ENCODE data around the gene BOK. TPM values are rescaled to one million over a fixed set of nuclear protein-coding genes. Genes with fewer than 3 reads are reported as not detected.
"Not testable (repeated sequence)": the region's sequence is repeated elsewhere in the genome, so short reads cannot be mapped to it uniquely, and the experiment has no call there.

The BOK gene
- total RNA-seq, 1 donor from 2014 or later, result 13.8 TPM

DNA sequence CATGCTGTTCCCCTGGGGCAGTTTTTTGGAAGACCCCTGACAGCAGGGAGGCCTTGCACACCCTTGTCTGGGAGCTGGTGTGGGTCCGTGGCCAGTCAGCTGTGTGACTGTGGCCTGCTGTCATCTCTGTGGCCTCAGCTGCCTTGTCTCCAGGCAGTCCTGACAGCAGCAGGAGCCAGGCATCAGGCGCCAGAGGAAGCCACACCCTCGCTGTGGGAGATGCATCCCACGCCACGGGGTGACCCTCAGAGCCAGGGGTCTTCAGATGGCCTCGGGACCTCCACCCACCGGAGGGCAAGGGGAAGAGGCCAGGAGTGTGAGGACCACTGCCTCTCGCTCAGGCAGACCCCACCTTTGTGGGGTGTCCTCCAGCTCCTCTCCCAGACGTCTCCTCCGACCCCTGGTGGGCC, 5.0 kb downstream of the BOK start:
- H3K36me3 Mint-ChIP-seq (ENCODE audit: unreplicated experiment), result no peaks in the 10 kb centered on the region
- H3K4me3 Mint-ChIP-seq (ENCODE audit: unreplicated experiment), result no peak overlapping the region
- no peak overlapping the region for H3K27ac Mint-ChIP-seq (ENCODE audit: unreplicated experiment)
- no peak for DNase-seq
- H3K4me1 Mint-ChIP-seq (ENCODE audit: low read depth, unreplicated experiment), result no peaks in the 10 kb centered on the region
- H3K27me3 Mint-ChIP-seq (ENCODE audit: unreplicated experiment), result peaks cover 9% of the 10 kb centered on the region
- no peaks in the 10 kb centered on the region for H3K9me3 Mint-ChIP-seq (ENCODE audit: unreplicated experiment)
- TF ChIP-seq, protein P1, sequence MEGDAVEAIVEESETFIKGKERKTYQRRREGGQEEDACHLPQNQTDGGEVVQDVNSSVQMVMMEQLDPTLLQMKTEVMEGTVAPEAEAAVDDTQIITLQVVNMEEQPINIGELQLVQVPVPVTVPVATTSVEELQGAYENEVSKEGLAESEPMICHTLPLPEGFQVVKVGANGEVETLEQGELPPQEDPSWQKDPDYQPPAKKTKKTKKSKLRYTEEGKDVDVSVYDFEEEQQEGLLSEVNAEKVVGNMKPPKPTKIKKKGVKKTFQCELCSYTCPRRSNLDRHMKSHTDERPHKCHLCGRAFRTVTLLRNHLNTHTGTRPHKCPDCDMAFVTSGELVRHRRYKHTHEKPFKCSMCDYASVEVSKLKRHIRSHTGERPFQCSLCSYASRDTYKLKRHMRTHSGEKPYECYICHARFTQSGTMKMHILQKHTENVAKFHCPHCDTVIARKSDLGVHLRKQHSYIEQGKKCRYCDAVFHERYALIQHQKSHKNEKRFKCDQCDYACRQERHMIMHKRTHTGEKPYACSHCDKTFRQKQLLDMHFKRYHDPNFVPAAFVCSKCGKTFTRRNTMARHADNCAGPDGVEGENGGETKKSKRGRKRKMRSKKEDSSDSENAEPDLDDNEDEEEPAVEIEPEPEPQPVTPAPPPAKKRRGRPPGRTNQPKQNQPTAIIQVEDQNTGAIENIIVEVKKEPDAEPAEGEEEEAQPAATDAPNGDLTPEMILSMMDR (IDR thresholded peaks at IDR 0.05; ENCODE audit: partially characterized antibody, unreplicated experiment), result no peak

DNA sequence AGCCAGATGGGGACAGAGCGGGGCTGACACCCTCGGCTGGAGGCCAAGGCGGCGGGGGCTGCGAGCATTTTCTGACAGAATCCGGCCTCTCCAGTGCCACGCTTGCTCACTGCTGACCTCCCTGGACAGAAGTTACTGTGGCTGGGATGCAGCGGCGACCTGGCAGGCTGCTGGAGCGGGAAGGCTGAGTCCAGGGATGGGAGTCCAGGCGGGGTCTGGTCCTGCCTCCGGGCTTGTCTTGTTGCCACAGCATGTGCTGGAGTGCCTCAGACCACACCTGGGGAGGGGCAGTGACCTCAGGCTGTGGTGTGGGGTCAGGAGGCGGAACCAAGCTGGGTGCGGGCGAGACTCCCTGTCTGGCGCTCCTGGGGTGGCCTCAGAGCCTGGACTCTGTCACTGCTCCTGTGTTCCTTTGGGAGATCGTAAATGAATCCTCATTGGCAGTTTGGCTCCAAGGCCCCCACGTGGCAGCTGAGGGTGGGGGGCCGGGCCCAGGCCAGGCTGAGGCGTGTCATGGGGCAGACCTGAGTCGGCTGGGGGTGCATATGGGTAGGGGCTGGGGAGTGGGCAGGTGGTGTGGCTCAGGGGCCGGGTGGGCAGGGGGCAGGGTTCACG, 5.5 kb downstream of the BOK start:
- Mint-ChIP-seq H3K4me3 (ENCODE audit: unreplicated experiment) (no peak overlapping the region), H3K9me3 (ENCODE audit: unreplicated experiment) (no peaks in the 10 kb centered on the region), H3K4me1 (ENCODE audit: low read depth, unreplicated experiment) (no peaks in the 10 kb centered on the region), H3K27ac (ENCODE audit: unreplicated experiment) (no peak overlapping the region), H3K27me3 (ENCODE audit: unreplicated experiment) (peaks cover 9% of the 10 kb centered on the region), H3K36me3 (ENCODE audit: unreplicated experiment) (no peaks in the 10 kb centered on the region)
- DNase-seq, result no peak
- TF ChIP-seq, protein P1 (IDR thresholded peaks at IDR 0.05; ENCODE audit: partially characterized antibody, unreplicated experiment), result no peak

DNA sequence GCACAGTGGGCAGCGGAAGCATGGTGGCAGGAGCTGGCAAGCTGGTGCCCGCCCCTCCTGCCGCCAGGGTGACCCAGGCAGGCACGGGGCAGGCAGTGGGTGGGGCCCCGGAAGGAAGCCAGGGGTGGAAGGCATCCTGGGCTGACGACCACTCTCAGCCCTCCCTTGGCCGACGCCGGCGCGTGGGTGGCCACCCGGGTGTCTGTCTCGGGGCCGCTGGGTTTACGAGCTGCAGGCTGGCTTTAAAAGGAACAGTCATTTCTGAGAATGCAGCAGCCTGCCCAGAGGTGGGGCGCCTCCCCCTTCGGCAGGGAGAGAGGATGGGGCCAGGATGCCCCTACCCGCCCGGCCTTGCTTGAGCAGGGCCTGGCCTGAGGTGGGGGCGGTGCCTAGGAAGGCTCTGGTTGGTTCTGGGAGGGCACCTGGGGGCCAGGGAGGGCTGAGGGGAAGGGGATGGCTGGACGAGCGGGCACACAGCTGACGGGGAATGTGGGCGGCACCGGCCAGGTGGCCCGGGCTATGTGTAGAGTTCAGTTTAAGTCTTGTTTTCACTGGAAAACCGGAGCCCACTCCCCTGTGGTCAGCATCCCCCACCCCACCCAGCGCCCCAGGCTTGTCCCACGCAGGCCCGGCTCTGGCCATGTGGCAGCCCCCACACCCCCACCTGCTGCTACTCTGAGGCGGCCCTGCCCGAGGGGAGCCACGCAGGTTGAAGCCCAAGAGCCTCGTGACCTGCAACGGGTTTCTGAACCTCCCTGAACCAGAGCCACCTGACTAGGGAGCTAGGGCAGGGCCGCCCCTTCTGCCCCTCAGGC, 6.3 kb downstream of the BOK start:
- no peaks in the 10 kb centered on the region for H3K36me3 Mint-ChIP-seq (ENCODE audit: unreplicated experiment)
- H3K9me3 Mint-ChIP-seq (ENCODE audit: unreplicated experiment), result peaks cover 2% of the 10 kb centered on the region
- no peak overlapping the region for H3K27ac Mint-ChIP-seq (ENCODE audit: unreplicated experiment)
- peaks cover 9% of the 10 kb centered on the region for H3K27me3 Mint-ChIP-seq (ENCODE audit: unreplicated experiment)
- H3K4me3 Mint-ChIP-seq (ENCODE audit: unreplicated experiment), result no peak overlapping the region
- DNase-seq, result no peak
- TF ChIP-seq, protein P1 (IDR thresholded peaks at IDR 0.05; ENCODE audit: partially characterized antibody, unreplicated experiment), result no peak
- no peaks in the 10 kb centered on the region for H3K4me1 Mint-ChIP-seq (ENCODE audit: low read depth, unreplicated experiment)

DNA sequence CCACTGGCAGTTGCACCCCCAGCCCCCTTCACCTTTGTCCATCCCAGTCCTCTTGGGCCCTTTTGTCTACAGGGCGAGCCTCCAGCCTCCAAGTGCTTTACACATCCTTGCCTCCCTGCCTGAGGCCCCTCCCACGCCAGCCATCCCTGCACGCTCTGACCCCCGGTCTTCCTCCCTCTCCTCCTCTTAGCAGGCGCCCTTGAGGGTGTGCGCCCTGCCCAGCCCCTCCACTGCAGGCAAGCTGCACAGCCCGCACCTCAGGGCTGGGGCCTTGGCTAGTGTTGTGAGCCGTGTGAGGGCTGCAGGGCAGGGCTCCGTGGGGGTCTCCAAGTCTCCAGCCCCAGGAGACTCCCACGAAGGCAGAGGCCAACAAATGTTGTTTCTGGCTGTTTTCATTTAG, 6.9 kb downstream of the BOK start:
- peaks cover 2% of the 10 kb centered on the region for H3K9me3 Mint-ChIP-seq (ENCODE audit: unreplicated experiment)

DNA sequence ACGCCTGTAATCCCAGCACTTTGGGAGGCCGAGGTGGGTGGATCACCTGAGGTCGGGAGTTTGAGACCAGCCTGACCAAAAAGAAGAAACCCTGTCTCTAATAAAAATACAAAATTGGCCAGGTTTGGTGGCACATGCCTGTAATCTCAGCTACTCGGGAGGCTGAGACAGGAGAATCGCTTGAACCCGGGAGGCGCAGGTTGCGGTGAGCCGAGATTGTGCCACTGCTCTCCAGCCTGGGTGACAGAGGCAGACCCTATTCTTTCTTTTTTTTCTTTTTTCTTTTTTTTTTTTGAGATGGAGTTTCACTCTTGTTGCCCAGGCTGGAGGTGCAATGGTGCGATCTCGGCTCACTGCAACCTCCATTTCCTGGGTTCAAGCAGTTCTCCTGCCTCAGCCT, 7.5 kb downstream of the BOK start:
- H3K27me3 Mint-ChIP-seq (ENCODE audit: unreplicated experiment); DNase-seq; H3K4me3 Mint-ChIP-seq (ENCODE audit: unreplicated experiment); H3K27ac Mint-ChIP-seq (ENCODE audit: unreplicated experiment); H3K9me3 Mint-ChIP-seq (ENCODE audit: unreplicated experiment); H3K4me1 Mint-ChIP-seq (ENCODE audit: low read depth, unreplicated experiment); H3K36me3 Mint-ChIP-seq (ENCODE audit: unreplicated experiment): not testable (repeated sequence)

More for the DNA sequence above, 6.9 kb downstream of the BOK start:
- TF ChIP-seq, protein P1 (IDR thresholded peaks at IDR 0.05; ENCODE audit: partially characterized antibody, unreplicated experiment), result no peak
- Mint-ChIP-seq H3K27ac (ENCODE audit: unreplicated experiment) (no peak overlapping the region), H3K4me3 (ENCODE audit: unreplicated experiment) (no peak overlapping the region), H3K27me3 (ENCODE audit: unreplicated experiment) (peaks cover 5% of the 10 kb centered on the region), H3K36me3 (ENCODE audit: unreplicated experiment) (no peaks in the 10 kb centered on the region), H3K4me1 (ENCODE audit: low read depth, unreplicated experiment) (no peaks in the 10 kb centered on the region)
- no peak for DNase-seq
